Hepatocyte (in vitro differentiated cells): ENCODE data around the gene BRD3OS. TPM values are rescaled to one million over a fixed set of nuclear protein-coding genes. Genes with fewer than 3 reads are reported as not detected.

Experiments used
- DNase-seq: peaks from one replicate; pipeline ENCODE4 v3.0.0-alpha.2; 2016; ENCODE audit warnings: low spot score
- H2AFZ ChIP-seq: fragments of 200-600 bp; sonication (generic); 2 replicates; pipeline ENCODE4 v1.6.0; 2016; ENCODE audit warnings: antibody characterized with exemption, mild to moderate bottlenecking
- H3K27ac ChIP-seq: fragments of 200-600 bp; sonication (generic); 2 replicates; pipeline ENCODE4 v1.5.1; 2016; ENCODE audit warnings: mild to moderate bottlenecking
- H3K27me3 ChIP-seq: fragments of 200-600 bp; sonication (generic); 2 replicates; pipeline ENCODE4 v1.6.1; 2016
- H3K36me3 ChIP-seq: fragments of 200-600 bp; sonication (generic); replicated peaks from 2 replicates; pipeline ENCODE4 v1.5.1; 2016; ENCODE audit warnings: low read depth; ENCODE audit not compliant: insufficient read depth
- H3K4me1 ChIP-seq: fragments of 200-600 bp; sonication (generic); 2 replicates; pipeline ENCODE4 v1.5.1; 2016; ENCODE audit warnings: mild to moderate bottlenecking, moderate library complexity; ENCODE audit not compliant: insufficient read depth
- H3K4me2 ChIP-seq: fragments of 200-600 bp; sonication (generic); 2 replicates; pipeline ENCODE4 v1.6.0; 2016
- H3K4me3 ChIP-seq: fragments of 200-600 bp; sonication (generic); 2 replicates; pipeline ENCODE4 v1.5.1; 2016; ENCODE audit warnings: mild to moderate bottlenecking
- H3K79me2 ChIP-seq: fragments of 200-600 bp; sonication (generic); 2 replicates; pipeline ENCODE4 v1.6.0; 2017; ENCODE audit warnings: mild to moderate bottlenecking
- H3K9me2 ChIP-seq: fragments of 200-600 bp; sonication (generic); replicated peaks from 2 replicates; pipeline ENCODE4 v1.6.0; 2017; ENCODE audit warnings: mild to moderate bottlenecking; ENCODE audit not compliant: insufficient read depth
- H3K9me3 ChIP-seq: fragments of 200-600 bp; sonication (generic); 2 replicates; pipeline ENCODE4 v1.5.1; 2016; ENCODE audit warnings: low read depth, mild to moderate bottlenecking
- H4K20me1 ChIP-seq: fragments of 200-600 bp; sonication (generic); 2 replicates; pipeline ENCODE4 v1.6.0; 2016; ENCODE audit warnings: mild to moderate bottlenecking; ENCODE audit not compliant: insufficient read depth, poor library complexity, severe bottlenecking
- CTCF ChIP-seq: fragments of 200-600 bp; sonication (generic); IDR thresholded peaks from 2 replicates; pipeline ENCODE4 v1.5.1; 2016; ENCODE audit warnings: antibody characterized with exemption, mild to moderate bottlenecking; ENCODE audit not compliant: poor library complexity
- EZH2 ChIP-seq: fragments of 200-600 bp; sonication (generic); IDR thresholded peaks from 2 replicates; pipeline ENCODE4 v1.6.1; 2016; ENCODE audit warnings: antibody characterized with exemption, mild to moderate bottlenecking, borderline replicate concordance
- EZH2phosphoT487 ChIP-seq: fragments of 200-600 bp; sonication (generic); IDR thresholded peaks from one replicate; pipeline ENCODE4 v1.6.1; 2018; ENCODE audit warnings: antibody characterized with exemption, mild to moderate bottlenecking, low read depth, moderate library complexity; ENCODE audit not compliant: unreplicated experiment, severe bottlenecking
- WGBS: methylation state at CpG from one replicate; pipeline ENCODE4 v1.1.6; 2016; ENCODE audit warnings: low lambda C conversion rate; ENCODE audit errors: missing lambda C conversion rate; 5-methylcytosine and 5-hydroxymethylcytosine counted together
- polyA plus RNA-seq: library from polyadenylated mRNA; unstranded; fragments of >200 nt; fragmentation: Nextera tagmentation; extraction: Ambion mirVana; gene quantifications from 2 replicates; pipeline ENCODE4 v1.2.1, GENCODE V29; 2016
- total RNA-seq: library from RNA; depleted of rRNA; stranded (reverse); fragments of >200 nt; gene quantifications from 2 replicates; pipeline ENCODE4 v1.2.3, GENCODE V29; 2014

The BRD3OS gene
- total and polyA plus RNA-seq, 2 experiments from 2014 or later: 13.4 to 14.9 TPM

- no peak overlapping the region for H3K4me3 ChIP-seq
- TF ChIP-seq EZH2 (no peak), CTCF (peak; percentile 96), EZH2phosphoT487 (no peak)
- no peaks in the 10 kb centered on the region for H3K36me3 ChIP-seq
- H3K27ac ChIP-seq: no peak overlapping the region
- peaks cover 17% of the 10 kb centered on the region for H4K20me1 ChIP-seq
- H3K27me3 ChIP-seq: no peaks in the 10 kb centered on the region
- peaks cover 23% of the 10 kb centered on the region for H3K79me2 ChIP-seq
- H2AFZ ChIP-seq: no peak overlapping the region
- peak overlapping the region; percentile 100 for H3K4me2 ChIP-seq
- no peaks in the 10 kb centered on the region for H3K9me2 ChIP-seq
- no peaks in the 10 kb centered on the region for H3K9me3 ChIP-seq
- WGBS: 12% methylated on average over 11 of the region's 11 CpGs
- DNase-seq: peak; percentile 91
- H3K4me1 ChIP-seq: peaks cover 16% of the 10 kb centered on the region
These were observed 30.8 kb upstream of the BRD3OS start for GRCh38 chr9:133994353-133995011.

- TF ChIP-seq CTCF: no peak
- no peak for TF ChIP-seq EZH2phosphoT487
- TF ChIP-seq EZH2: no peak
- Histone ChIP-seq H3K9me2 (no peaks in the 10 kb centered on the region), H3K4me2 (no peak overlapping the region), H3K79me2 (peaks cover 15% of the 10 kb centered on the region), H3K27ac (no peak overlapping the region), H3K9me3 (no peaks in the 10 kb centered on the region), H3K36me3 (no peaks in the 10 kb centered on the region), H2AFZ (no peak overlapping the region), H3K4me1 (peaks cover 12% of the 10 kb centered on the region), H3K27me3 (no peaks in the 10 kb centered on the region), H4K20me1 (peaks cover 9% of the 10 kb centered on the region), H3K4me3 (no peak overlapping the region)
- DNase-seq: peak; percentile 32
- 83% methylated on average over 17 of the region's 17 CpGs for WGBS
These were observed 30.0 kb upstream of the BRD3OS start for GRCh38 chr9:133995012-133995896.

- H3K36me3 ChIP-seq: no peaks in the 10 kb centered on the region
- TF ChIP-seq EZH2 (no peak), EZH2phosphoT487 (no peak), CTCF (no peak)
- H3K4me2 ChIP-seq: no peak overlapping the region
- no peaks in the 10 kb centered on the region for H3K9me3 ChIP-seq
- no peak overlapping the region for H3K4me3 ChIP-seq
- peaks cover 8% of the 10 kb centered on the region for H3K4me1 ChIP-seq
- WGBS: 82% methylated on average over 24 of the region's 24 CpGs
- H2AFZ ChIP-seq: no peak overlapping the region
- H3K9me2 ChIP-seq: no peaks in the 10 kb centered on the region
- peak; percentile 4 for DNase-seq
- peaks cover 3% of the 10 kb centered on the region for H4K20me1 ChIP-seq
- no peak overlapping the region for H3K27ac ChIP-seq
- H3K27me3 ChIP-seq: no peaks in the 10 kb centered on the region
- H3K79me2 ChIP-seq: peaks cover 9% of the 10 kb centered on the region
These were observed 28.5 kb upstream of the BRD3OS start for GRCh38 chr9:133996531-133997520.
